ENCODE results near the gene FBXL7. TPM values are rescaled to one million over a fixed set of nuclear protein-coding genes. Genes with fewer than 3 reads are reported as not detected.

Gene FBXL7
- total and polyA plus RNA-seq, 4 donors, result 1.9 to 15.5 (median 6.6) TPM

- no peaks in the 10 kb centered on the region for H3K27me3 ChIP-seq (ENCODE audit: control insufficient read depth in 3 of 3, insufficient read depth in 3 of 3, low read length in 2 of 3)
- DNase-seq (no peak), ATAC-seq (ENCODE audit: insufficient read depth, low FRiP score) (no peak)
- no peak overlapping the region for H3K27ac ChIP-seq (ENCODE audit: low read depth in 1 of 2, low read length in 1 of 2)
- WGBS, 2 donors, result 72 to 77% methylated on average over 3 of the region's 3 CpGs
- H3K36me3 ChIP-seq (ENCODE audit: control insufficient read depth in 4 of 4, insufficient read depth in 4 of 4, low read length in 4 of 4), result no peaks in the 10 kb centered on the region
- no peak for TF ChIP-seq CTCF (IDR thresholded peaks at IDR 0.05; ENCODE audit: control extremely low read depth, extremely low read depth)
- no peak overlapping the region for H3K4me3 ChIP-seq
- H3K9me3 ChIP-seq (ENCODE audit: control insufficient read depth in 4 of 4, insufficient read depth in 3 of 4, low read length in 3 of 4), result peaks cover 0 to 3% (median 1%) of the 10 kb centered on the region in 4 donors
- H3K4me1 ChIP-seq (ENCODE audit: control insufficient read depth in 5 of 5, insufficient read depth in 5 of 5, low read length in 5 of 5), result peaks cover 0 to 4% (median 0%) of the 10 kb centered on the region in 5 donors
- no peak overlapping the region for H3K9ac ChIP-seq (ENCODE audit: insufficient read depth in 1 of 2, low read length in 2 of 2)
These were observed 36.6 kb upstream of the FBXL7 start for GRCh38 chr5:15463231-15463980.

- Histone ChIP-seq H3K9me3 (ENCODE audit: control insufficient read depth in 4 of 4, insufficient read depth in 3 of 4, low read length in 3 of 4) (no peaks in the 10 kb centered on the region), H3K36me3 (ENCODE audit: control insufficient read depth in 4 of 4, insufficient read depth in 4 of 4, low read length in 4 of 4) (no peaks in the 10 kb centered on the region), H3K27me3 (ENCODE audit: control insufficient read depth in 3 of 3, insufficient read depth in 3 of 3, low read length in 2 of 3) (no peaks in the 10 kb centered on the region), H3K9ac (ENCODE audit: insufficient read depth in 1 of 2, low read length in 2 of 2) (no peak overlapping the region), H3K4me1 (ENCODE audit: control insufficient read depth in 5 of 5, insufficient read depth in 5 of 5, low read length in 5 of 5) (peaks cover 0 to 7% (median 0%) of the 10 kb centered on the region in 5 donors), H3K27ac (ENCODE audit: low read depth in 1 of 2, low read length in 1 of 2) (no peak overlapping the region), H3K4me3 (no peak overlapping the region)
- WGBS, 2 donors, result 93 to 94% methylated on average over 8 of the region's 8 CpGs
- no peak for DNase-seq
- no peak for ATAC-seq (ENCODE audit: insufficient read depth, low FRiP score)
- TF ChIP-seq CTCF (IDR thresholded peaks at IDR 0.05; ENCODE audit: control extremely low read depth, extremely low read depth), result no peak
These were observed 27.9 kb upstream of the FBXL7 start for GRCh38 chr5:15472116-15472515.

- no peaks in the 10 kb centered on the region for H3K4me1 ChIP-seq (ENCODE audit: control insufficient read depth in 5 of 5, insufficient read depth in 5 of 5, low read length in 5 of 5)
- no peak for ATAC-seq (ENCODE audit: insufficient read depth, low FRiP score)
- no peaks in the 10 kb centered on the region for H3K27me3 ChIP-seq (ENCODE audit: control insufficient read depth in 3 of 3, insufficient read depth in 3 of 3, low read length in 2 of 3)
- no peaks in the 10 kb centered on the region for H3K9me3 ChIP-seq (ENCODE audit: control insufficient read depth in 4 of 4, insufficient read depth in 3 of 4, low read length in 3 of 4)
- H3K9ac ChIP-seq (ENCODE audit: insufficient read depth in 1 of 2, low read length in 2 of 2), result no peak overlapping the region
- H3K36me3 ChIP-seq (ENCODE audit: control insufficient read depth in 4 of 4, insufficient read depth in 4 of 4, low read length in 4 of 4), result no peaks in the 10 kb centered on the region
- no peak overlapping the region for H3K27ac ChIP-seq (ENCODE audit: low read depth in 1 of 2, low read length in 1 of 2)
- no peak for DNase-seq
- no peak for TF ChIP-seq CTCF (IDR thresholded peaks at IDR 0.05; ENCODE audit: control extremely low read depth, extremely low read depth)
- H3K4me3 ChIP-seq, result no peak overlapping the region
These were observed 25.7 kb upstream of the FBXL7 start for GRCh38 chr5:15474143-15474719.
